ENCODE results near the gene RBM19. TPM values are rescaled to one million over a fixed set of nuclear protein-coding genes. Genes with fewer than 3 reads are reported as not detected.

The RBM19 gene
- total and polyA plus RNA-seq, 2 of the 4 experiments (the other 2 are of a cell fraction): 18.7 to 19.2 TPM

GRCh38 chr12:113896194-113896593 lies 69.9 kb downstream of the RBM19 start:
- no peaks in the 10 kb centered on the region for H3K9me3 ChIP-seq (ENCODE audit: control insufficient read depth, insufficient read depth, low read length)
- H3K27me3 ChIP-seq (ENCODE audit: control insufficient read depth, insufficient read depth, low read length): no peaks in the 10 kb centered on the region
- H2AK5ac ChIP-seq (ENCODE audit: low read depth, low read length): no peak overlapping the region
- no peak overlapping the region for H3K56ac ChIP-seq (ENCODE audit: extremely low read depth, insufficient read depth, low read length)
- ChIA-PET CTCF (no interaction called here), POLR2A (ENCODE audit: unreplicated experiment) (no interaction called here)
- H4K91ac ChIP-seq (ENCODE audit: insufficient read depth, low read depth, low read length): no peak overlapping the region
- ATAC-seq (ENCODE audit: low read depth): no peak
- H3K18ac ChIP-seq (ENCODE audit: low read depth, low read length): no peak overlapping the region
- 82% methylated on average over 3 of the region's 7 CpGs; no CpG with 5 or more reads in 1 of the 2 experiments for WGBS, 2 experiments (ENCODE audit: extremely low coverage in 2 of 2, insufficient read length in 1 of 2)
- no TSS peak for BruUV-seq (replicated peaks)
- H3K4ac ChIP-seq (ENCODE audit: low read depth, low read length): no peak overlapping the region
- H3K9me1 ChIP-seq (ENCODE audit: insufficient read depth, low read length): peaks cover 2% of the 10 kb centered on the region; the same call in 1 of the 2 replicates
- dilution Hi-C loops (cut with HindIII; ENCODE audit: low sequenced_read_pairs, unreplicated experiment) (no loop called here), intact Hi-C loops (cut with micrococcal nuclease) (no loop called here), in situ Hi-C loops (cut with MboI; ENCODE audit: low sequenced_read_pairs) (no loop called here)
- H2AK9ac ChIP-seq (replicated peaks; ENCODE audit: low read depth, low read length, poor library complexity): no peak overlapping the region
- no peak overlapping the region for H2BK20ac ChIP-seq (ENCODE audit: low read depth, low read length)
- H3K36me3 ChIP-seq (ENCODE audit: control insufficient read depth, insufficient read depth, low read length): no peaks in the 10 kb centered on the region; the same call in none of the 2 replicates
- no peak overlapping the region for H3K23ac ChIP-seq (ENCODE audit: low read depth, low read length)
- no peak overlapping the region for H3K27ac ChIP-seq (ENCODE audit: insufficient read depth, low read length)
- no peak overlapping the region for H3K14ac ChIP-seq (replicated peaks; ENCODE audit: low read depth, low read length)
- no peaks in the 10 kb centered on the region for H4K20me1 ChIP-seq (ENCODE audit: insufficient read depth, low read length)
- H4K5ac ChIP-seq (ENCODE audit: low read depth, low read length): no peak overlapping the region
- no peak overlapping the region for H3K9ac ChIP-seq (ENCODE audit: low read depth, low read length)
- H2BK120ac ChIP-seq (ENCODE audit: low read depth, low read length): no peak overlapping the region
- H3K4me1 ChIP-seq (ENCODE audit: control insufficient read depth, insufficient read depth, low read length): no peaks in the 10 kb centered on the region
- no peak overlapping the region for H3K4me3 ChIP-seq (ENCODE audit: insufficient read depth, low read depth, low read length)
- no peak overlapping the region for H2AFZ ChIP-seq (replicated peaks; ENCODE audit: low read length, poor library complexity)
- no peak overlapping the region for H2BK5ac ChIP-seq (ENCODE audit: low read depth, low read length, poor library complexity, severe bottlenecking)
- no peak overlapping the region for H2BK15ac ChIP-seq (ENCODE audit: low read depth, low read length)
- no peaks in the 10 kb centered on the region for H3K79me1 ChIP-seq (ENCODE audit: low read depth in 1 of 2, low read length in 2 of 2)
- H3K4me2 ChIP-seq (ENCODE audit: low read depth, low read length): no peak overlapping the region
- TF ChIP-seq FOS (IDR thresholded peaks at IDR 0.05; ENCODE audit: low read depth, low read length) (no peak), RFX5 (IDR thresholded peaks at IDR 0.05; ENCODE audit: low read depth, low read length) (no peak), NFE2L2 (IDR thresholded peaks at IDR 0.05; ENCODE audit: low read depth, low read length) (no peak), CHD1 (IDR thresholded peaks at IDR 0.05; ENCODE audit: low read depth, low read length) (no peak), RAD21 (IDR thresholded peaks at IDR 0.05; ENCODE audit: low read length) (no peak), RCOR1 (IDR thresholded peaks at IDR 0.05; ENCODE audit: insufficient replicate concordance, low read length) (no peak), CEBPB (IDR thresholded peaks at IDR 0.05; ENCODE audit: low read depth, low read length) (no peak), SMC3 (IDR thresholded peaks at IDR 0.05; ENCODE audit: low read depth, low read length) (no peak), MAZ (IDR thresholded peaks at IDR 0.05; ENCODE audit: borderline replicate concordance, low read depth, low read length) (no peak), USF2 (IDR thresholded peaks at IDR 0.05; ENCODE audit: low read depth, low read length) (no peak), POLR2A (IDR thresholded peaks at IDR 0.05; ENCODE audit: low read depth, low read length) (no peak), BHLHE40 (IDR thresholded peaks at IDR 0.05; ENCODE audit: low read depth, low read length) (no peak), MXI1 (IDR thresholded peaks at IDR 0.05; ENCODE audit: borderline replicate concordance, low read depth, low read length) (no peak), MAFK (IDR thresholded peaks at IDR 0.05; ENCODE audit: low read depth, low read length) (no peak), CTCF (conservative IDR thresholded peaks at IDR 0.05; ENCODE audit: low read depth, low read length) (no peak)
- TF ChIP-seq, protein P1, sequence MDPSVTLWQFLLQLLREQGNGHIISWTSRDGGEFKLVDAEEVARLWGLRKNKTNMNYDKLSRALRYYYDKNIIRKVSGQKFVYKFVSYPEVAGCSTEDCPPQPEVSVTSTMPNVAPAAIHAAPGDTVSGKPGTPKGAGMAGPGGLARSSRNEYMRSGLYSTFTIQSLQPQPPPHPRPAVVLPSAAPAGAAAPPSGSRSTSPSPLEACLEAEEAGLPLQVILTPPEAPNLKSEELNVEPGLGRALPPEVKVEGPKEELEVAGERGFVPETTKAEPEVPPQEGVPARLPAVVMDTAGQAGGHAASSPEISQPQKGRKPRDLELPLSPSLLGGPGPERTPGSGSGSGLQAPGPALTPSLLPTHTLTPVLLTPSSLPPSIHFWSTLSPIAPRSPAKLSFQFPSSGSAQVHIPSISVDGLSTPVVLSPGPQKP (IDR thresholded peaks at IDR 0.05; ENCODE audit: borderline replicate concordance, low read depth, low read length): no peak
- DNase-seq: no peak
- H4K8ac ChIP-seq (ENCODE audit: low read depth in 2 of 2, low read length in 2 of 2): no peak overlapping the region
